ENCODE data around the gene SMARCB1.

SMARCB1 gene

DNA sequence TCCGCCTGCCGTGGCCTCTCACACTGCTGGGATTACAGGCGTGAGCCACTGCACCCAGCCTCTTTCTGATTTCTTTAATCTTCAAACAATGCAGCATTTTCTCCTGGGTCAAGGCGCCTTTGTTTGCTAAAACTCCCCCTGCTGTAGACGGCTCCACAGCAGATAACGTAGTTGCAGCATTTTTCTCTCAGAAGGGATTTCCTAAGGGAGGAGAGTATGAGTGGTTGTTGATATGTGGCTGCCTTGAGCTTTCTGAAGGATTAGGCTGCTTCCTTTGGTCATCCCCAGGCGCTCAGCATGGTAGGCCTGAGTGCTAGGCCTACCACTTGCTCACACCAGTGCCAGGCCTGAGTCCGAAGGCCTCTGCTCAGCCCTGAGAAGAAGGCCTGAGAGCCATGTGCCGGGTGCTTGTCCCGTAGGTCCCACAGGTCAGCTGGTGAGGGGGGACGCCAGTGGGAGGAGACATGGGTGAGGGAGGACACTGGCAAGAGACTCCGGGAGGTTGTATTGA, 18.1 kb downstream of the SMARCB1 start:
- no peak for TF ChIP-seq FOXP2 (optimal IDR thresholded peaks at IDR 0.05; ENCODE audit: borderline replicate concordance, extremely low read depth, extremely low read length, insufficient read depth)
- no peak for TF ChIP-seq POLR2AphosphoS5 (IDR thresholded peaks at IDR 0.05; ENCODE audit: low read depth, low read length)
- TF ChIP-seq REST (IDR thresholded peaks at IDR 0.05; ENCODE audit: insufficient read depth in 1 of 2, low read depth in 2 of 2, low read length in 2 of 2), result no peak
- TF ChIP-seq SIN3A (IDR thresholded peaks at IDR 0.05; ENCODE audit: borderline replicate concordance, insufficient read depth, low read length), result no peak
- TF ChIP-seq TAF1 (IDR thresholded peaks at IDR 0.05; ENCODE audit: borderline replicate concordance, insufficient read depth, low read length), result no peak

GRCh38 chr22:23806837-23807236, 20.1 kb downstream of the SMARCB1 start:
- no peak for TF ChIP-seq FOXP2 (optimal IDR thresholded peaks at IDR 0.05; ENCODE audit: borderline replicate concordance, extremely low read depth, extremely low read length, insufficient read depth)
- TF ChIP-seq TAF1 (IDR thresholded peaks at IDR 0.05; ENCODE audit: borderline replicate concordance, insufficient read depth, low read length), result no peak
- TF ChIP-seq SIN3A (IDR thresholded peaks at IDR 0.05; ENCODE audit: borderline replicate concordance, insufficient read depth, low read length), result no peak
- TF ChIP-seq REST (IDR thresholded peaks at IDR 0.05; ENCODE audit: insufficient read depth in 1 of 2, low read depth in 2 of 2, low read length in 2 of 2), result no peak
- TF ChIP-seq POLR2AphosphoS5 (IDR thresholded peaks at IDR 0.05; ENCODE audit: low read depth, low read length), result no peak

- TF ChIP-seq FOXP2 (optimal IDR thresholded peaks at IDR 0.05; ENCODE audit: borderline replicate concordance, extremely low read depth, extremely low read length, insufficient read depth), result no peak
- no peak for TF ChIP-seq POLR2AphosphoS5 (IDR thresholded peaks at IDR 0.05; ENCODE audit: low read depth, low read length)
- no peak for TF ChIP-seq SIN3A (IDR thresholded peaks at IDR 0.05; ENCODE audit: borderline replicate concordance, insufficient read depth, low read length)
- TF ChIP-seq REST (IDR thresholded peaks at IDR 0.05; ENCODE audit: insufficient read depth in 1 of 2, low read depth in 2 of 2, low read length in 2 of 2), result no peak
- no peak for TF ChIP-seq TAF1 (IDR thresholded peaks at IDR 0.05; ENCODE audit: borderline replicate concordance, insufficient read depth, low read length)
Measured at GRCh38 chr22:23812378-23812777, 25.6 kb downstream of the SMARCB1 start.

DNA sequence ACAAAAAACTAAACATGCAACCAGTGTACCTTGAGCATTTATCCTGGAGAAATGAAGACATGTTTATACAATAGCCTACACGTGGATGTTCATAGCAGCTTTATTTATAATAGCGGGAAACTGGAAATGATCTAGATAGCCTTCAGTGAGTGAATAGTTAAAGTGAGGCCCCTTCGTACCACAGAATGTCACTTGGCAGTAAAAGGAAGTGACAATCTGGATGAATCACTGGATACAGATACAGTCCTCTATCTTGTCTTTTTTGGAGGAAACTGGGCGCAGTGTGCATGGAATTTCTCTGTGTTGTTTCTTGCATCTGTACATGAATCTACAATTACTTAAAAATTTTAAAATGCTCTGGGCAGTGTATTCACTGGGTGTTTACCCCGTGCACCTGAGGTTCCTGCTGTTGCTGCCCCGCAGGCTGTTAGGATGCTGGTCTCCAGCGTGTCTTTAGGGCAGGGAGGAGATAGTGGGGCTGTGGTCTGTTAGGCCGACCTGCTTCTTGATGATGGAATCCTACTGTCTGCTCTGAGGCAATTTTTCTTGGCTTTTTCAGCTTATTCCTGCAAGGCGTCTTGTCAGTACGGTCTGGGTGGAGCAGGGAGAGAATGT, 28.9 kb downstream of the SMARCB1 start:
- TF ChIP-seq SIN3A (IDR thresholded peaks at IDR 0.05; ENCODE audit: borderline replicate concordance, insufficient read depth, low read length) (no peak), REST (IDR thresholded peaks at IDR 0.05; ENCODE audit: insufficient read depth in 1 of 2, low read depth in 2 of 2, low read length in 2 of 2) (no peak)

Data from PFSK-1 (cell line).